Fibroblast of skin of left biceps (primary cell): ENCODE measurements around the gene NACC2.
A peak's percentile ranks its signal among the peaks of the same experiment; 100 is the strongest.

Source experiments
- DNase-seq, 2 experiments: peaks; one replicate each; pipeline ENCODE4 v3.0.0-alpha.2; 2013; ENCODE audit warnings: low read depth in 2 of 2

NACC2 gene

GRCh38 chr9:135961277-135961715, 133.8 kb downstream of the NACC2 start, which contains the start of gene UBAC1:
Gene UBAC1 (minus strand): TSS chr9:135961373. CDS start chr9:135961162, 211 bp downstream.
- DNase-seq, result peak; percentile 81 to 85

- DNase-seq, result no peak
Observed at GRCh38 chr9:135960411-135961276, 134.4 kb downstream of the NACC2 start.

- no peak for DNase-seq
Observed at GRCh38 chr9:135959814-135960213, 135.3 kb downstream of the NACC2 start.

- DNase-seq, result no peak
Observed at GRCh38 chr9:135958485-135958884, 136.6 kb downstream of the NACC2 start.

- no peak for DNase-seq
Observed at GRCh38 chr9:135957431-135957830, 137.7 kb downstream of the NACC2 start.

GRCh38 chr9:135956802-135957174, 138.3 kb downstream of the NACC2 start:
- DNase-seq, result no peak
